Small intestine (tissue), 7 donors: Measurements from ENCODE around the gene ARHGAP10. TPM values are rescaled to one million over a fixed set of nuclear protein-coding genes. Genes with fewer than 3 reads are reported as not detected.

ENCODE experiments used
- DNase-seq, 2 donors: peaks; one replicate each; pipeline versions ENCODE4 v3.0.0 to v3.0.0-alpha.2; 2013
- FAIRE-seq: peaks from 2 replicates; lab custom pipeline; 2012; peaks lifted over from hg19 to GRCh38; lab: Jason Lieb, UNC
- H3K27ac ChIP-seq, 3 donors: one replicate each; pipeline ENCODE4 v1.5.1; 2013; ENCODE audit warnings: low read length in 2 of 3, mild to moderate bottlenecking in 2 of 3, control low read depth in 1 of 3, inconsistent platforms in 1 of 3, low read depth in 1 of 3, moderate library complexity in 1 of 3
- H3K27me3 ChIP-seq, 3 donors: one replicate each; pipeline ENCODE4 v1.6.1; 2013; ENCODE audit warnings: low read length in 3 of 3, inconsistent platforms in 1 of 3; ENCODE audit not compliant: control insufficient read depth in 3 of 3, insufficient read depth in 3 of 3
- H3K36me3 ChIP-seq, 3 donors: one replicate each; pipeline ENCODE4 v1.6.1; 2013; ENCODE audit warnings: low read length in 3 of 3, inconsistent platforms in 1 of 3, low read depth in 1 of 3, mild to moderate bottlenecking in 1 of 3, moderate library complexity in 1 of 3; ENCODE audit not compliant: control insufficient read depth in 3 of 3, insufficient read depth in 2 of 3
- H3K4me1 ChIP-seq, 3 donors: one replicate each; pipeline ENCODE4 v1.6.1; 2013; ENCODE audit warnings: low read length in 2 of 3, inconsistent platforms in 1 of 3, low read depth in 1 of 3, mild to moderate bottlenecking in 1 of 3, moderate library complexity in 1 of 3; ENCODE audit not compliant: control insufficient read depth in 3 of 3, insufficient read depth in 2 of 3
- H3K4me3 ChIP-seq, 3 donors: one replicate each; pipeline ENCODE4 v1.5.1; 2013; ENCODE audit warnings: low read length in 3 of 3, control low read depth in 1 of 3, inconsistent platforms in 1 of 3, low read depth in 1 of 3, mild to moderate bottlenecking in 1 of 3, moderate library complexity in 1 of 3
- H3K9me3 ChIP-seq, 2 donors: one replicate each; pipeline ENCODE4 v1.6.1; 2013; ENCODE audit warnings: low read depth in 1 of 2, low read length in 1 of 2; ENCODE audit not compliant: control insufficient read depth in 2 of 2, insufficient read depth in 1 of 2
- WGBS, 3 donors: extraction: QIAGEN DNeasy Blood & Tissue Kit; methylation state at CpG; one replicate each; pipeline ENCODE4 v1.1.7; 2013; 5-methylcytosine and 5-hydroxymethylcytosine counted together
- polyA plus RNA-seq, 4 donors: library from polyadenylated mRNA; stranded (reverse) in 3 of 4; unstranded in 1 of 4; fragments of 200-250 nt in 3 of 4; fragments of 120-200 nt in 1 of 4; gene quantifications; one replicate each; pipeline versions ENCODE4 v1.2.1 to v1.2.3, GENCODE V29; 2013
- donor health status: healthy with polysubstance abuse.
- donor health status: control.
- donor health status: control.
- donor health status: Bipolar disorder and iron deficiency.
- donor health status: healthy.

ARHGAP10 gene
- polyA plus RNA-seq, 4 donors, result 3.4 to 13.2 (median 6.7) TPM

GRCh38 chr4:147958057-147958456 lies 226.2 kb downstream of the ARHGAP10 start:
- DNase-seq, result no peak
- 79 to 94% (median 91%) methylated on average over 3 of the region's 3 CpGs for WGBS, 3 donors
- FAIRE-seq, result no peak
- Histone ChIP-seq H3K4me3 (no peak overlapping the region), H3K4me1 (no peaks in the 10 kb centered on the region), H3K27me3 (no peaks in the 10 kb centered on the region), H3K9me3 (no peaks in the 10 kb centered on the region), H3K36me3 (no peaks in the 10 kb centered on the region), H3K27ac (peak overlapping the region in 1 of 3 donors; percentile 7)

- no peak for FAIRE-seq
- Histone ChIP-seq H3K4me3 (no peak overlapping the region), H3K27me3 (no peaks in the 10 kb centered on the region), H3K27ac (no peak overlapping the region), H3K36me3 (peaks cover 0 to under 1% (median 0%) of the 10 kb centered on the region in 3 donors), H3K4me1 (no peaks in the 10 kb centered on the region), H3K9me3 (no peaks in the 10 kb centered on the region)
- 63 to 80% (median 79%) methylated on average over 4 of the region's 4 CpGs for WGBS, 3 donors
- DNase-seq, result no peak
These were observed 226.7 kb downstream of the ARHGAP10 start for GRCh38 chr4:147958489-147959065.

GRCh38 chr4:147960971-147961370 lies 229.1 kb downstream of the ARHGAP10 start:
- H3K36me3 ChIP-seq, result peaks cover 0 to 7% (median 0%) of the 10 kb centered on the region in 3 donors
- WGBS, 3 donors, result 90 to 93% (median 92%) methylated on average over 5 of the region's 5 CpGs
- no peak for DNase-seq
- FAIRE-seq, result no peak
- no peaks in the 10 kb centered on the region for H3K27me3 ChIP-seq
- H3K4me3 ChIP-seq, result no peak overlapping the region
- H3K27ac ChIP-seq, result no peak overlapping the region
- no peaks in the 10 kb centered on the region for H3K4me1 ChIP-seq
- H3K9me3 ChIP-seq, result no peaks in the 10 kb centered on the region

- 72 to 90% (median 74%) methylated on average over 10 of the region's 10 CpGs for WGBS, 3 donors
- Histone ChIP-seq H3K9me3 (no peaks in the 10 kb centered on the region), H3K4me3 (no peak overlapping the region), H3K27ac (no peak overlapping the region), H3K36me3 (peaks cover 0 to 9% (median 0%) of the 10 kb centered on the region in 3 donors), H3K27me3 (no peaks in the 10 kb centered on the region), H3K4me1 (no peaks in the 10 kb centered on the region)
- DNase-seq (no peak), FAIRE-seq (no peak)
These were observed 232.0 kb downstream of the ARHGAP10 start for GRCh38 chr4:147963839-147964238.

- DNase-seq (no peak), FAIRE-seq (no peak)
- Histone ChIP-seq H3K27me3 (no peaks in the 10 kb centered on the region), H3K27ac (no peak overlapping the region), H3K9me3 (no peaks in the 10 kb centered on the region), H3K36me3 (peaks cover 0 to 9% (median 0%) of the 10 kb centered on the region in 3 donors), H3K4me1 (no peaks in the 10 kb centered on the region), H3K4me3 (no peak overlapping the region)
- WGBS, 3 donors, result 73 to 87% (median 86%) methylated on average over 14 of the region's 14 CpGs
These were observed 232.5 kb downstream of the ARHGAP10 start for GRCh38 chr4:147964266-147964880.

GRCh38 chr4:147965056-147965455 lies 233.2 kb downstream of the ARHGAP10 start:
- DNase-seq (no peak), FAIRE-seq (no peak)
- Histone ChIP-seq H3K9me3 (no peaks in the 10 kb centered on the region), H3K4me1 (no peaks in the 10 kb centered on the region), H3K36me3 (peaks cover 0 to 9% (median 0%) of the 10 kb centered on the region in 3 donors), H3K27ac (no peak overlapping the region), H3K27me3 (no peaks in the 10 kb centered on the region), H3K4me3 (no peak overlapping the region)
- 39 to 53% (median 43%) methylated on average over 3 of the region's 3 CpGs for WGBS, 3 donors

GRCh38 chr4:147965873-147966272 lies 234.0 kb downstream of the ARHGAP10 start:
- 88 to 94% (median 91%) methylated on average over 1 of the region's 1 CpG for WGBS, 3 donors
- FAIRE-seq (no peak), DNase-seq (no peak)
- Histone ChIP-seq H3K27me3 (no peaks in the 10 kb centered on the region), H3K36me3 (peaks cover 0 to 9% (median 0%) of the 10 kb centered on the region in 3 donors), H3K9me3 (no peaks in the 10 kb centered on the region), H3K4me1 (no peaks in the 10 kb centered on the region), H3K27ac (no peak overlapping the region), H3K4me3 (no peak overlapping the region)

- DNase-seq, result no peak
- no peak overlapping the region for H3K27ac ChIP-seq
- H3K36me3 ChIP-seq, result peaks cover 0 to 8% (median 0%) of the 10 kb centered on the region in 3 donors
- no peak for FAIRE-seq
- H3K27me3 ChIP-seq, result no peaks in the 10 kb centered on the region
- H3K9me3 ChIP-seq, result no peaks in the 10 kb centered on the region
- no peak overlapping the region for H3K4me3 ChIP-seq
- WGBS, 3 donors, result 79 to 94% (median 83%) methylated on average over 5 of the region's 5 CpGs
- no peaks in the 10 kb centered on the region for H3K4me1 ChIP-seq
These were observed 236.8 kb downstream of the ARHGAP10 start for GRCh38 chr4:147968641-147969040.
